ENCODE results near the gene MMP21.

DNA sequence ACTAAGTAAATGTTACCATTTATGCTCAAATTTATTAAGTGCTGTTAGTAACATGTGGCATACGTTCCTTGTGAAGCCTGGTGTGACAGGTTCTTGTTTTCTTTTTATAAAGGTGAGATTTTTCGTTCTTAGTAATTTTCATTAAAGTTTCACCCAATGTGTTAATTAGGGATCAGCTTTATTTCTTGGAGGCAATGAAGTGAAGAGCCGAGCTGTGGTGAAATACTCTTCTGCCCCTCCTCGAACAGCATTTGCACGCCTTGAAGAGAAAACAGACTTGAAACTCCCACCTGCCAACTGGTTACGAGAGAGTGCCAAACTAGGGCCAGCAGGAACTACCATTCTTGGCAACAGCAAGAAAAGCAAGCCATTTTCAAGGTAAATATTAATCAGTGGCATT lies 54.6 kb downstream of the MMP21 start:
- TF ChIP-seq CTCF (conservative IDR thresholded peaks at IDR 0.05; ENCODE audit: low read depth in 2 of 2) = no peak
- TF ChIP-seq POLR2AphosphoS5 (IDR thresholded peaks at IDR 0.05; ENCODE audit: low read depth) = no peak
- TF ChIP-seq EZH2phosphoT487 (IDR thresholded peaks at IDR 0.05; ENCODE audit: unreplicated experiment) = no peak
- no peak for TF ChIP-seq CREB1 (CRISPR knock-in tag; IDR thresholded peaks at IDR 0.05; ENCODE audit: low read depth)
